HG03521 (cell line): ENCODE measurements around the gene MATK.

ENCODE experiments used
- ATAC-seq: cut with Tn5 transposase; IDR thresholded peaks from one replicate; pipeline ENCODE4 v1.9.1; 2021; ENCODE audit warnings: mild to moderate bottlenecking, moderate library complexity; ENCODE audit not compliant: unreplicated experiment

The MATK gene

GRCh38 chr19:3785938-3786824 is at the start of gene MATK:
Gene MATK (minus strand): TSS chr19:3786381. CDS start chr19:3785135, 1,246 bp downstream.
- no peak for ATAC-seq

GRCh38 chr19:3835055-3835435 is 48.9 kb upstream of the MATK start:
- no peak for ATAC-seq

- ATAC-seq = no peak
Measured at GRCh38 chr19:3834349-3835054, 48.3 kb upstream of the MATK start.

GRCh38 chr19:3833578-3834348 is 47.6 kb upstream of the MATK start:
- no peak for ATAC-seq

GRCh38 chr19:3832001-3832400 is 45.8 kb upstream of the MATK start:
- ATAC-seq = no peak

- ATAC-seq = no peak
Measured at GRCh38 chr19:3831601-3832000, 45.4 kb upstream of the MATK start.

GRCh38 chr19:3830621-3831589 is 44.7 kb upstream of the MATK start:
- no peak for ATAC-seq

- ATAC-seq = no peak
Measured at GRCh38 chr19:3827306-3827705, 41.1 kb upstream of the MATK start.

GRCh38 chr19:3826163-3826562 is 40.0 kb upstream of the MATK start:
- ATAC-seq = no peak

GRCh38 chr19:3825286-3825956 is 39.2 kb upstream of the MATK start:
- no peak for ATAC-seq

- no peak for ATAC-seq
Measured at GRCh38 chr19:3823350-3823713, 37.2 kb upstream of the MATK start.

- no peak for ATAC-seq
Measured at GRCh38 chr19:3822683-3823349, 36.6 kb upstream of the MATK start.

GRCh38 chr19:3821857-3822364 is 35.7 kb upstream of the MATK start:
- no peak for ATAC-seq

GRCh38 chr19:3821156-3821555 is 35.0 kb upstream of the MATK start:
- ATAC-seq = no peak

- no peak for ATAC-seq
Measured at GRCh38 chr19:3819989-3820388, 33.8 kb upstream of the MATK start.

GRCh38 chr19:3818918-3819317 is 32.7 kb upstream of the MATK start:
- ATAC-seq = no peak

- no peak for ATAC-seq
Measured at GRCh38 chr19:3818466-3818865, 32.3 kb upstream of the MATK start.

- no peak for ATAC-seq
Measured at GRCh38 chr19:3817761-3818160, 31.6 kb upstream of the MATK start.

- ATAC-seq = no peak
Measured at GRCh38 chr19:3816566-3817218, 30.5 kb upstream of the MATK start.
